Caco-2 (cell line): Measurements from ENCODE around the gene TAX1BP3. TPM values are rescaled to one million over a fixed set of nuclear protein-coding genes. Genes with fewer than 3 reads are reported as not detected.

Source experiments
- BruUV-seq: library from RNA; stranded (reverse); fragments of 400-500 nt; replicated peaks from 2 replicates; lab custom pipeline; 2021; lab: Mats Ljungman, UMichigan
- CTCF ChIA-PET: fragments of 300-600 bp; sonication (Branson Sonifier 250); formaldehyde crosslinking; loops from one replicate; lab custom pipeline; 2022; ENCODE audit warnings: antibody characterized with exemption; lab: Charles Lee
- POLR2A ChIA-PET: fragments of 300-600 bp; sonication (Branson Sonifier 250); formaldehyde crosslinking; loops from one replicate; lab custom pipeline; 2022; ENCODE audit warnings: antibody characterized with exemption; lab: Charles Lee
- DNase-seq, 2 experiments: peaks; one replicate each; pipeline versions ENCODE4 v3.0.0 to v3.0.0-alpha.2; 2020 to 2022
- H3K27me3 ChIP-seq: replicated peaks from 2 replicates; pipeline ENCODE4 v1.6.0; 2011; ENCODE audit warnings: low read length; ENCODE audit not compliant: control insufficient read depth, insufficient read depth
- H3K36me3 ChIP-seq: 2 replicates; pipeline ENCODE4 v1.5.1; 2011; ENCODE audit warnings: low read length; ENCODE audit not compliant: control insufficient read depth, insufficient read depth
- H3K4me1 ChIP-seq: fragments of 250-450 bp; sonication (Bioruptor Pico); 2 replicates; pipeline ENCODE4 v1.5.1; 2020; ENCODE audit warnings: mild to moderate bottlenecking
- H3K4me3 ChIP-seq: 2 replicates; pipeline ENCODE4 v1.5.1; 2011; ENCODE audit warnings: low read depth, mild to moderate bottlenecking, control low read depth, low read length
- H3K9me3 ChIP-seq: fragments of 250-450 bp; sonication (Bioruptor Pico); 2 replicates; pipeline ENCODE4 v1.5.1; 2020; ENCODE audit warnings: mild to moderate bottlenecking, moderate library complexity
- H3K27ac Mint-ChIP-seq: one replicate; pipeline ENCODE4 v1.8.0; 2022; ENCODE audit warnings: mixed read lengths; ENCODE audit not compliant: unreplicated experiment
- H3K27me3 Mint-ChIP-seq: one replicate; pipeline ENCODE4 v1.8.0; 2022; ENCODE audit warnings: mixed read lengths; ENCODE audit not compliant: insufficient read depth, unreplicated experiment
- H3K36me3 Mint-ChIP-seq: one replicate; pipeline ENCODE4 v1.8.0; 2022; ENCODE audit warnings: mild to moderate bottlenecking, mixed read lengths; ENCODE audit not compliant: insufficient read depth, unreplicated experiment
- H3K4me1 Mint-ChIP-seq: one replicate; pipeline ENCODE4 v1.8.0; 2022; ENCODE audit warnings: low read depth, mixed read lengths; ENCODE audit not compliant: unreplicated experiment
- H3K4me3 Mint-ChIP-seq: one replicate; pipeline ENCODE4 v1.8.0; 2022; ENCODE audit warnings: mild to moderate bottlenecking, moderate library complexity, mixed read lengths; ENCODE audit not compliant: unreplicated experiment
- H3K9me3 Mint-ChIP-seq: one replicate; pipeline ENCODE4 v1.8.0; 2022; ENCODE audit warnings: mixed read lengths; ENCODE audit not compliant: unreplicated experiment
- intact Hi-C: fragments of 100-400 bp; cut with micrococcal nuclease; formaldehyde crosslinking; loops from one replicate; pipeline ENCODE4 v1.10.0; 2022; ENCODE audit not compliant: unreplicated experiment
- total RNA-seq: library from RNA; stranded (reverse); gene quantifications from 2 replicates; pipeline ENCODE4 v1.2.3, GENCODE V29; 2022
- TF ChIP-seq, protein P1 (sequence below), 2 experiments: fragments of 200-600 bp in 1 of 2; IDR thresholded peaks; 1 replicate in 1 of 2; 2 replicates in 1 of 2; pipeline versions ENCODE4 v1.5.1 to v1.8.0; 2011 to 2022; ENCODE audit warnings: antibody characterized with exemption in 1 of 2, control low read depth in 1 of 2, inconsistent platforms in 1 of 2, low read depth in 1 of 2, low read length in 1 of 2, mild to moderate bottlenecking in 1 of 2, moderate library complexity in 1 of 2; ENCODE audit not compliant: insufficient read depth in 1 of 2, severe bottlenecking in 1 of 2, unreplicated experiment in 1 of 2

Gene TAX1BP3
- total RNA-seq, 1 experiment from 2014 or later = 58.2 TPM

DNA sequence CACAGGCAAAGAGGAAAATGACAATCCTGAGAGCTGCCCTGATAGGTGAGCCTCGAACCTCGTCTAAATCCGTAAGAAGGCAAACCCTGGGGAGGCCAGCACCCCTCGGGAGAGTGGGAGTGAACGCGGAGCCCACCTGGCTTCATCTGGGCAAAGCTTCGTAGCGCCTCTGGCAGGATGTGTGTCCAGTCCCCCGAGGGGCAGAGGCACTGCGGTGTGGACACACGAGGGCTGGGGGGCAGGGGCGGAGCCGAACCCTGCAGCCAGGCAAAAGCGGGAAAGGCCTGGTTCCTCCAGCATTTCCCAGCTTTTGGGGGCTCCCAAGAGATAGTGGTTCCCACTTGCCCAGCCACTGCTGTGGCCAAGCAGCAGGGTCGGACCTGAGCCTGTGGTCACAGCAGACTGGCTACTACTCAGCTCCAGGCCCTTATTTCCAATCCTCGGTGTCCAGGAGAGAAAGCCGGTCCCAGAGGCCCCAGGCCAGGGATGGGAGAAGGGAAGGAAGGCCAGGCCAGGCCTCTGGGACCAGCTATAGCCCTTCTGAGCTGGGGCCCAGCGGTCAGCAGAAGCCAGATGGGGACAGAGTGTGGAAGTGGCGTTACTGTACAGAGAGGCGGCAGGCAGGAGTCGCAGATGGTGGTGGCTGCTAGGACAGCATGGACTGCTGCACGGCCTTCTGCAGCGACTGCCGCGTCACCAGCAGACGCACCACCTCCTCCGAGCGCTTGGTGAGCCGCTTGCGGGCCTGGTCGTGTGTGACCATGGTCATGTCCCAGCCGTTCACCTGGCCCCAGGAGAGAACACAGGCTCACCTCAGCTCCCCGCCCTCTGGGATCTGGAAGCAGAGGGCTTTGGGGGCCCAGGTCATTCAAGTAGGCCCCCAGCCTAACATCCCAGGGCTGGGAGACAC lies 5.0 kb downstream of the TAX1BP3 start:
- H3K9me3 ChIP-seq = no peaks in the 10 kb centered on the region
- no peak overlapping the region for H3K4me3 ChIP-seq
- Mint-ChIP-seq H3K27ac (no peak overlapping the region), H3K4me1 (no peaks in the 10 kb centered on the region), H3K27me3 (no peaks in the 10 kb centered on the region), H3K36me3 (peaks cover 29% of the 10 kb centered on the region), H3K9me3 (no peaks in the 10 kb centered on the region), H3K4me3 (no peak overlapping the region)
- DNase-seq = no peak
- H3K4me1 ChIP-seq = 0 out of 2 replicates have a peak, but pooled peaks cover 4% of the 10 kb centered on the region
- no peaks in the 10 kb centered on the region for H3K36me3 ChIP-seq
- ChIA-PET POLR2A (no interaction called here), CTCF (no interaction called here)
- H3K27me3 ChIP-seq = no peaks in the 10 kb centered on the region
- TF ChIP-seq, protein P1, sequence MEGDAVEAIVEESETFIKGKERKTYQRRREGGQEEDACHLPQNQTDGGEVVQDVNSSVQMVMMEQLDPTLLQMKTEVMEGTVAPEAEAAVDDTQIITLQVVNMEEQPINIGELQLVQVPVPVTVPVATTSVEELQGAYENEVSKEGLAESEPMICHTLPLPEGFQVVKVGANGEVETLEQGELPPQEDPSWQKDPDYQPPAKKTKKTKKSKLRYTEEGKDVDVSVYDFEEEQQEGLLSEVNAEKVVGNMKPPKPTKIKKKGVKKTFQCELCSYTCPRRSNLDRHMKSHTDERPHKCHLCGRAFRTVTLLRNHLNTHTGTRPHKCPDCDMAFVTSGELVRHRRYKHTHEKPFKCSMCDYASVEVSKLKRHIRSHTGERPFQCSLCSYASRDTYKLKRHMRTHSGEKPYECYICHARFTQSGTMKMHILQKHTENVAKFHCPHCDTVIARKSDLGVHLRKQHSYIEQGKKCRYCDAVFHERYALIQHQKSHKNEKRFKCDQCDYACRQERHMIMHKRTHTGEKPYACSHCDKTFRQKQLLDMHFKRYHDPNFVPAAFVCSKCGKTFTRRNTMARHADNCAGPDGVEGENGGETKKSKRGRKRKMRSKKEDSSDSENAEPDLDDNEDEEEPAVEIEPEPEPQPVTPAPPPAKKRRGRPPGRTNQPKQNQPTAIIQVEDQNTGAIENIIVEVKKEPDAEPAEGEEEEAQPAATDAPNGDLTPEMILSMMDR (IDR thresholded peaks at IDR 0.05; ENCODE audit: insufficient read depth in 1 of 2, low read depth in 1 of 2, low read length in 1 of 2, severe bottlenecking in 1 of 2, unreplicated experiment in 1 of 2) = no peak
- BruUV-seq = no TSS peak
- intact Hi-C loops = no loop called here

- POLR2A ChIA-PET = no interaction called here
- Histone ChIP-seq H3K9me3 (no peaks in the 10 kb centered on the region), H3K4me3 (no peak overlapping the region), H3K27me3 (no peaks in the 10 kb centered on the region), H3K4me1 (no peaks in the 10 kb centered on the region), H3K36me3 (no peaks in the 10 kb centered on the region; the same call in 1 of the 2 replicates)
- TF ChIP-seq, protein P1 (IDR thresholded peaks at IDR 0.05; ENCODE audit: insufficient read depth in 1 of 2, low read depth in 1 of 2, low read length in 1 of 2, severe bottlenecking in 1 of 2, unreplicated experiment in 1 of 2) = no peak
- no peak overlapping the region for H3K27ac Mint-ChIP-seq
- no peaks in the 10 kb centered on the region for H3K27me3 Mint-ChIP-seq
- DNase-seq = no peak
- intact Hi-C loops = no loop called here
- H3K9me3 Mint-ChIP-seq = no peaks in the 10 kb centered on the region
- no peaks in the 10 kb centered on the region for H3K4me1 Mint-ChIP-seq
- CTCF ChIA-PET = no interaction called here
- no peak overlapping the region for H3K4me3 Mint-ChIP-seq
- peaks cover 21% of the 10 kb centered on the region for H3K36me3 Mint-ChIP-seq
- BruUV-seq = no TSS peak
These were observed 8.0 kb downstream of the TAX1BP3 start for GRCh38 chr17:3660311-3660891.

- H3K36me3 ChIP-seq = no peaks in the 10 kb centered on the region; the same call in 1 of the 2 replicates
- TF ChIP-seq, protein P1 (IDR thresholded peaks at IDR 0.05; ENCODE audit: insufficient read depth in 1 of 2, low read depth in 1 of 2, low read length in 1 of 2, severe bottlenecking in 1 of 2, unreplicated experiment in 1 of 2) = no peak
- H3K4me1 Mint-ChIP-seq = no peaks in the 10 kb centered on the region
- H3K9me3 ChIP-seq = no peaks in the 10 kb centered on the region
- BruUV-seq = no TSS peak
- intact Hi-C loops = no loop called here
- no peak overlapping the region for H3K27ac Mint-ChIP-seq
- no peaks in the 10 kb centered on the region for H3K9me3 Mint-ChIP-seq
- peaks cover 14% of the 10 kb centered on the region for H3K36me3 Mint-ChIP-seq
- H3K27me3 Mint-ChIP-seq = no peaks in the 10 kb centered on the region
- DNase-seq = no peak
- no peaks in the 10 kb centered on the region for H3K27me3 ChIP-seq
- no peak overlapping the region for H3K4me3 Mint-ChIP-seq
- POLR2A ChIA-PET = no interaction called here
- H3K4me1 ChIP-seq = no peaks in the 10 kb centered on the region
- no peak overlapping the region for H3K4me3 ChIP-seq
- CTCF ChIA-PET = no interaction called here
These were observed 8.8 kb downstream of the TAX1BP3 start for GRCh38 chr17:3659541-3660111.
